ENCODE measurements around the gene AEBP2.
A peak's percentile ranks its signal among the peaks of the same experiment; 100 is the strongest.
"Not testable (repeated sequence)": the region's sequence is repeated elsewhere in the genome, so short reads cannot be mapped to it uniquely, and the experiment has no call there.

The AEBP2 gene

GRCh38 chr12:19421503-19422282, 17.6 kb upstream of the AEBP2 start:
- DNase-seq (ENCODE audit: low spot score): no peak

DNA sequence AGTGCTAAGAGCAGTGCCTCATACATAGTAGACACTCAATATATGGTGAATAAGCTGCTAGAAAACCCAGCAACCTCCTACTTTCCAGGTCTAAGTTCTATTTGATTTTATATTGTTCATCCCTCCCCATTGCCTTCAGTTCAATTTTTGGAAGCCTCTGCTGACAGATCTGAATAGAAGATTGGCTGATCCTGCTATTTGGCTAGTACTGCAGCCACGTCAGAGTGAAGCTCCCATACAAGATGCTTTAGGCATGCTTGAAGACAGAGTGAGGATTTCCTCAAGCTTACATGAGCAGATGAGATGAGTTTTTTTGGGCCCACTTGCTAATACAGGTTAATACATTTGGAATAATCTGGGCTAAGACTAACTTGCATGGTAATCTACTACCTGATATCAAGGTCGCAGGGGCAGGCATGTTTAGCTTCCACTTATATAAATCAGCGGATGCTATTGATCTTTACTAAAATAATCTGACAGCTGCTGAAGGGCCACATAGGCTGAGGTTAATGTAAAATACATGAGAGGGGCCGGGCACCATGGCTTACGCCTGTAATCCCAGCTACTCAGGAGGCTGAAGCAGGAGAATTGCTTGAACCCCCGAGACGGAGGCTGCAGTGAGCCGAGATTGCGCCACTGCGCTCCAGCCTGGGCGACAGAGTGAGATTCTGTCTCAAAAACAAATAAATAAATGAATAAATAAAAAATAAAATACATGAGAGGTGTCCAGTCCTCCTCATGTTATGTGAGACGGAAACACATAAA, 15.9 kb upstream of the AEBP2 start:
- DNase-seq (ENCODE audit: low spot score): no peak

- DNase-seq (ENCODE audit: low spot score): no peak
Observed at GRCh38 chr12:19428246-19428645, 11.0 kb upstream of the AEBP2 start.

GRCh38 chr12:19429491-19429890, 9.8 kb upstream of the AEBP2 start:
- DNase-seq (ENCODE audit: low spot score): not testable (repeated sequence)

DNA sequence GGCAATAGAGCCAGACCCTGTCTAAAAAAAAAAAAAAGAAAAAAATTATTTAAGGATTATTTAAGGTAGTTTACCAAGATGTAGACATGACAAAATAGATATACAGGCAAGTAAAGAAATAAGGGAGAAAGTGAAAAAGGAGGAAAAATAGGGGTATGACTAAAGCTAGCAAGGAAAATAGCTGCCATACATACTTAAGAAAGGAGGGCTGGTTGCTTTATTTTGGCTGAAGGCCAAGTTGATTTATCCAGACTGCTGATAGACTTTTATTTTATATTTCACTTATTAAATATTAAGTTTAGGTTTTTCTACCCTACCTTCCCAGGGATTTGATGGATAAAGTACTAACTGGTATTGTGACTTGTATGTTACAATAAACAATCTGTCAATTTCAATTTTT, 8.3 kb upstream of the AEBP2 start:
- DNase-seq (ENCODE audit: low spot score): no peak

GRCh38 chr12:19431407-19432308, 7.6 kb upstream of the AEBP2 start:
- no peak for DNase-seq (ENCODE audit: low spot score)

DNA sequence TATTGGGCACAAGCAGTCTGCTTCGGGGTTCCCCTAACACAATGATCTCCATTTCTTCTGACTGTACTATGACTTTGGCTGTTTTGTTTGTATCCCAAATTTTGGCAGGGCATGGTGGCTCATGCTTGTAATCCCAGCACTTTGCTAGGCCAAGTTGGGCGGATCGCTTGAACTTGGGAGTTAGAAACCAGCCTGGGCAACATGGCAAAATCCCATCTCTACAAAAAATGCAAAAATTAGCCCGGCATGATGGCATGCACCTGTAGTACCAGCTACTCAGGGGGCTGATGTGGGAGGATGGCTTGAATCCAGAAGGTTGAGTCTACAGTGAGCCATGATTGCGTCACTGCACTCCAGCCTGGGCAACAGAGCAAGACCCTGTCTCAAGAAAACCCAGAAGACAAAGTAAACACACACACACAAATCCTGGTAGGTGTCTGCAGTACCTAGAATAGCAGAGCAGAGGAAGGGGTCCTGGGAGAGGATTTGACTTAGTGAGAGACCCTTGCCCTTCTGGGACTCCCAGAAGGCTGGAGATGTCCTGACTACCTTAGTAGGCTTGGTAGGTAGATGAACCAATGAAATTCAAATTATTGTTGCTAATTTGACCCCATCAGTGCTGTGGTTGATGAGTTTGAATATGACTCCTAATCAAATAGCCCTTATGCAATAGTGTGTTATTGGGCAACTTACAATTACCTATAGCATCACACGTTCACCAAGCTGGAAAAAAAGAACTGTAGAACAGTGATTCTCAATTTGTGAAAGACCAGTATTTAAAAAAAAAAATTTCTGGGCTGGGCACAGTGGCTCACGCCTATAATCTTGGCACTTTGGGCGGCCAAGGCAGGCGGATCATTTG, 6.8 kb upstream of the AEBP2 start:
- no peak for DNase-seq (ENCODE audit: low spot score)

- no peak for DNase-seq (ENCODE audit: low spot score)
Observed at GRCh38 chr12:19434538-19434937, 4.8 kb upstream of the AEBP2 start.

GRCh38 chr12:19435831-19436497, 3.3 kb upstream of the AEBP2 start:
- DNase-seq (ENCODE audit: low spot score): no peak

- no peak for DNase-seq (ENCODE audit: low spot score)
Observed at GRCh38 chr12:19436931-19437330, 2.4 kb upstream of the AEBP2 start.

DNA sequence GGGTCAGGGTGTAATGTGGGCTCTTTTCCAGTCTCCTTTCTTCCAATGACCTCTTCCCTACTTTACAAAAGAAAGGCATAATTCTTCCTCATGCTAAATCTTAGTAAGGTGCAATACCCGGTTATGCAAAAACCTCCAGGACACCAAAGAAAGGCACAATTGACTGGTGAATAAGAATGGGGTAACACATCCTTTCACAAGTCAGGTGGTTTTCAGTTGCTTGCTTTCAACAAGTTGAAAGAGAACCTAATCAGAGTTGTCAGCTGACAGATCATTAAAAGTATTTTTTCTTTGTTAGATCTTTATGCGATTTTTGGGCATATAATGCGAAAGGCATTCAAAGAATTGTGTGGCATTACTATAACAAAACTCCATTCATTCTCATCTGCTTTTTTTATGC, 1.3 kb upstream of the AEBP2 start:
- no peak for DNase-seq (ENCODE audit: low spot score)

GRCh38 chr12:19440019-19440858, 947 bp downstream of the AEBP2 start:
- DNase-seq (ENCODE audit: low spot score): peak; percentile 78

GRCh38 chr12:19440916-19441315, 1.6 kb downstream of the AEBP2 start:
- DNase-seq (ENCODE audit: low spot score): peak; percentile 22

- no peak for DNase-seq (ENCODE audit: low spot score)
Observed at GRCh38 chr12:19443585-19443984, 4.3 kb downstream of the AEBP2 start.

DNA sequence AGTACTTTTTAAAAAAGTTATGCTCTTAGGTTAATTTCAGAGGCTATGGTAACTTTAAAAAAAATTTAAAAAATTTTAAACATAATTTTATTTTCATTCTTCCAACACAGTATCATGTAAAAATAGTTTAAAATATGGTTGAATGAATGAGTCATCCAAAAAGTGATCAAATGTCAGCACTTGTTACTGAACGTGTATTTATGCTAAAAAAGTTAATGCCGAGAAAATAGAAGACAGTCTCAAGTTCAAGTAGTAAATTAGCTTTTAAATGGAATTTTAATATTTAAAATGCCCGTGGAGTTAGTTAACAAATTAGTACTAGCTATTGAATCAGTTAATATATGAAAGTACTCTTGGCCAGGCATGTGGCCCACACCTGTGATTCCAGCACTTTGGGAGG, 4.8 kb downstream of the AEBP2 start:
- DNase-seq (ENCODE audit: low spot score): no peak

GRCh38 chr12:19447386-19447785, 8.1 kb downstream of the AEBP2 start:
- DNase-seq (ENCODE audit: low spot score): no peak

DNA sequence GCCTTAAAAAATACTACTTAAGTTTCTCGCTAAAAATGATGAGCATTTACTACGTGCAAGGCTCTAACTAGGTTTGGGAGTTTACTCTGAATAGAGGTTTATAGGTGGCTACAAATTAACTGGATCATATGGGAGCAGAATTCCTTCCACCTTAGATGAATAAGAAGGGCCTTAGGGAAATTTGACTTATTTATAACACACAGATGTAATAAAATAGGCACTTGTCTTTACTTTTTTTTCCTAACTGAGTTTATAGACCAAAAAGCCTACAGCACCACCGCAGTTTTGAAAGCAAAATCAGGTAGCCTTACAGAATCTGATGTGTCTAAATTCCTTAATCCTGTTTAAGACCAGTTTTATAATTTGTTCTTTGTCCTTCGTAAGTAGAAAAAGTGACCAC, 10.5 kb downstream of the AEBP2 start:
- no peak for DNase-seq (ENCODE audit: low spot score)

- DNase-seq (ENCODE audit: low spot score): no peak
Observed at GRCh38 chr12:19450362-19450761, 11.1 kb downstream of the AEBP2 start.

DNA sequence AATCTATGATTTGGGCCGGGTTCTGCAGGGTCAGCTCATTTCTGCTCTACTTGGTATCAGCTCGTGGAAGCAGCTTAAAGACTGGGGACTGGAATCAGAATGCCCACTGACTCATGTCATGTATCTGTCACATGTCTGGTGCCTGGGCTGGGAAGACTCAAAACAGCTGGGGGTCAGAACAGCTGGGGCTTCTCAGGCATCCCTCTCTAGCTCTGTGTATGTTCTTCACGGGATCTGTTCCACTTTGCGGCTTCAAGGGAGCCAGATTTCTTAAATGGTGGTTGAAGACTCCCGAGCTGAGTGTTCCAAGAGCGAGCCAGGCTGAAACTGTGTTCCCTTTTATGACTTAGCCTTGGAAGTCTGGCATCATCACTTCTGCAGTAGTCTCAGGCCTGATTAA, 11.9 kb downstream of the AEBP2 start:
- no peak for DNase-seq (ENCODE audit: low spot score)

GRCh38 chr12:19453961-19454360, 14.7 kb downstream of the AEBP2 start:
- DNase-seq (ENCODE audit: low spot score): no peak
